PC-3 (cell line): Measurements from ENCODE around the gene NPL.

Experiments used
- EZH2 ChIP-seq: fragments of 300-600 bp; sonication (generic); IDR thresholded peaks from one replicate; pipeline ENCODE4 v1.6.1; 2017; ENCODE audit warnings: antibody characterized with exemption, mild to moderate bottlenecking, low read length; ENCODE audit not compliant: unreplicated experiment
- TF ChIP-seq, protein P1 (sequence below): fragments of 300-600 bp; sonication (generic); conservative IDR thresholded peaks from 2 replicates; pipeline ENCODE4 v1.5.1; 2017; ENCODE audit warnings: antibody characterized with exemption, low read depth, mild to moderate bottlenecking, low read length

GRCh38 chr1:182794676-182795201 is 5.2 kb downstream of the NPL start:
- TF ChIP-seq, protein P1, sequence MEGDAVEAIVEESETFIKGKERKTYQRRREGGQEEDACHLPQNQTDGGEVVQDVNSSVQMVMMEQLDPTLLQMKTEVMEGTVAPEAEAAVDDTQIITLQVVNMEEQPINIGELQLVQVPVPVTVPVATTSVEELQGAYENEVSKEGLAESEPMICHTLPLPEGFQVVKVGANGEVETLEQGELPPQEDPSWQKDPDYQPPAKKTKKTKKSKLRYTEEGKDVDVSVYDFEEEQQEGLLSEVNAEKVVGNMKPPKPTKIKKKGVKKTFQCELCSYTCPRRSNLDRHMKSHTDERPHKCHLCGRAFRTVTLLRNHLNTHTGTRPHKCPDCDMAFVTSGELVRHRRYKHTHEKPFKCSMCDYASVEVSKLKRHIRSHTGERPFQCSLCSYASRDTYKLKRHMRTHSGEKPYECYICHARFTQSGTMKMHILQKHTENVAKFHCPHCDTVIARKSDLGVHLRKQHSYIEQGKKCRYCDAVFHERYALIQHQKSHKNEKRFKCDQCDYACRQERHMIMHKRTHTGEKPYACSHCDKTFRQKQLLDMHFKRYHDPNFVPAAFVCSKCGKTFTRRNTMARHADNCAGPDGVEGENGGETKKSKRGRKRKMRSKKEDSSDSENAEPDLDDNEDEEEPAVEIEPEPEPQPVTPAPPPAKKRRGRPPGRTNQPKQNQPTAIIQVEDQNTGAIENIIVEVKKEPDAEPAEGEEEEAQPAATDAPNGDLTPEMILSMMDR, result no peak
- no peak for TF ChIP-seq EZH2
